OCI-LY7 (cell line): ENCODE results near the gene TEX12. TPM values are rescaled to one million over a fixed set of nuclear protein-coding genes. Genes with fewer than 3 reads are reported as not detected.

Experiments used
- BruUV-seq: library from RNA; stranded (reverse); fragments of 400-500 nt; replicated peaks from 2 replicates; lab custom pipeline; 2021; lab: Mats Ljungman, UMichigan
- CTCF ChIA-PET: fragments of 300-600 bp; sonication (Branson Sonifier 250); formaldehyde crosslinking; loops from one replicate; lab custom pipeline; 2022; ENCODE audit warnings: antibody characterized with exemption; ENCODE audit not compliant: unreplicated experiment; lab: Charles Lee
- POLR2A ChIA-PET: fragments of 300-600 bp; sonication (Branson Sonifier 250); formaldehyde crosslinking; loops from one replicate; lab custom pipeline; 2022; ENCODE audit warnings: antibody characterized with exemption; lab: Charles Lee
- DNase-seq: peaks from one replicate; pipeline ENCODE4 v3.0.0-alpha.2; 2015; ENCODE audit warnings: low spot score
- H2AFZ ChIP-seq: fragments of 200-600 bp; sonication (generic), shearing (Covaris generic); 2 replicates; pipeline ENCODE4 v1.6.1; 2014; ENCODE audit warnings: mild to moderate bottlenecking, antibody characterized with exemption, low read length, moderate library complexity
- H3K27ac ChIP-seq: fragments of 200-600 bp; sonication (generic); 2 replicates; pipeline ENCODE4 v1.5.1; 2014; ENCODE audit warnings: mixed run types, low read depth, mild to moderate bottlenecking, moderate library complexity, low read length, inconsistent platforms; ENCODE audit not compliant: poor library complexity, severe bottlenecking
- H3K36me3 ChIP-seq: fragments of 200-600 bp; sonication (generic); 2 replicates; pipeline ENCODE4 v1.6.1; 2014; ENCODE audit warnings: mild to moderate bottlenecking, antibody characterized with exemption, low read length, moderate library complexity, mixed read lengths; ENCODE audit not compliant: insufficient read depth
- H3K4me1 ChIP-seq: fragments of 200-600 bp; sonication (generic); 2 replicates; pipeline ENCODE4 v1.5.1; 2014; ENCODE audit warnings: mild to moderate bottlenecking, low read length; ENCODE audit not compliant: insufficient read depth, poor library complexity, severe bottlenecking
- H3K4me2 ChIP-seq: fragments of 200-600 bp; sonication (generic); 2 replicates; pipeline ENCODE4 v1.6.1; 2014; ENCODE audit warnings: mild to moderate bottlenecking, low read length
- H3K4me3 ChIP-seq: fragments of 200-600 bp; sonication (generic); 2 replicates; pipeline ENCODE4 v1.5.1; 2014; ENCODE audit warnings: mild to moderate bottlenecking, low read depth, low read length; ENCODE audit not compliant: poor library complexity, severe bottlenecking
- H3K79me2 ChIP-seq: fragments of 200-600 bp; sonication (generic); 2 replicates; pipeline ENCODE4 v1.6.1; 2016; ENCODE audit warnings: low read depth, mild to moderate bottlenecking, low read length, moderate library complexity, mixed read lengths; ENCODE audit not compliant: insufficient read depth
- H3K9me2 ChIP-seq: fragments of 200-600 bp; sonication (generic); 2 replicates; pipeline ENCODE4 v1.6.1; 2016; ENCODE audit warnings: mild to moderate bottlenecking, low read length, mixed read lengths; ENCODE audit not compliant: insufficient read depth
- H3K9me3 ChIP-seq: fragments of 200-600 bp; sonication (generic); 2 replicates; pipeline ENCODE4 v1.6.1; 2014; ENCODE audit warnings: mild to moderate bottlenecking, mixed run types, low read length, mixed read lengths
- H4K20me1 ChIP-seq: fragments of 200-600 bp; sonication (generic); 2 replicates; pipeline ENCODE4 v1.6.1; 2014; ENCODE audit warnings: mild to moderate bottlenecking, antibody characterized with exemption, low read length, moderate library complexity, mixed read lengths; ENCODE audit not compliant: insufficient read depth
- EZH2phosphoT487 ChIP-seq: fragments of 200-600 bp; sonication (generic); IDR thresholded peaks from 2 replicates; pipeline ENCODE4 v1.6.1; 2018; ENCODE audit warnings: low read depth, borderline replicate concordance, mild to moderate bottlenecking, mixed run types, antibody characterized with exemption, low read length, moderate library complexity, mixed read lengths
- intact Hi-C: fragments of 100-400 bp; cut with micrococcal nuclease; formaldehyde crosslinking; loops from one replicate; pipeline ENCODE4 v1.10.0; 2022; ENCODE audit not compliant: unreplicated experiment
- total RNA-seq, 2 experiments: library from RNA; depleted of rRNA in 1 of 2; stranded (reverse); fragments of >200 nt in 1 of 2; shearing (Covaris generic) in 1 of 2; gene quantifications; 2 replicates each; pipeline ENCODE4 v1.2.3, GENCODE V29; 2014 to 2022
- TF ChIP-seq, protein P1 (sequence below): fragments of 200-600 bp; sonication (generic); conservative IDR thresholded peaks from 2 replicates; pipeline ENCODE4 v1.5.1; 2014; ENCODE audit warnings: mild to moderate bottlenecking, antibody characterized with exemption, low read length, moderate library complexity, mixed read lengths

Gene TEX12
- total RNA-seq, 2 experiments from 2014 or later, result 0.44 to 0.59 TPM

DNA sequence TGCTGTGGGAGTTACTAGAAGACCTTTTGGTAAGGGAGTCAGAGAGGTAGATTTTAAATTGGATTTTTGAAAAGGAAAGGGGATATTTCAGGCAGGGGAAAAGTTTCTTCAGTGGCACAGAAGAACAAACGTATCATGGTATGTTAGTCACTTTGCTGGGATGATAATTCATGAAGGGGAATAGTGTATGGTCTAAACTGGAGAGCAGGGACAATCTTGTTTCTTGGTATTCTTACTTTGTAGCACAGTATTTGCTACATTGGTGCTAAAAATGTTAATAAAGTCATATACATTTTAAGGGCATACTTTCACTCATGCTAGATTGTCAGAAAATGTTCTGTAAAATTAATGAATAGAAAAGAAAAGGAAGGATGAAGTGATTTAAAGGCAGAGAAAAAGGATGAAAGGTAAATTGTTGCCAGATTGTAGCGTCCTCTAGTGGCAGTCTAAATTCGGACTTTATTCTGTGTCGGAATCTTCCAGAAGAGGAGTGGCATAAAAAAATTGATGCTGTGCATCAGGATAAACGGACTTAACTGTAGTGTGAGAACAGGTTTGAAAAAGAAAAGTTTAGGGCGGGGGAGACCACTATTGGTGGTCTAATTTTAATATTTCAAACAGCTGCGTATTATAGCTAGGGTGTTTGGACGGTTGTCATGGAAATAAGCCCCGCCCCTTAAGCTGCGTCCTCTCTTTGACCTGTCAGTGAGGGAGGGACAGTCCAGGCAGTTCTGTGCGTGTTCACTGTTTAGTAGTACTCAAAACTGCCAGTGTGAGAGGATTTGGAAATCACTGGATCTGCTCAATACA is 7.8 kb downstream of the TEX12 start, which contains the start of gene BCO2:
BCO2 (plus strand) TSS at position 724 of the 810 bp plus-strand sequence. CDS start 90 bp downstream, outside the sequence.
- no peaks in the 10 kb centered on the region for H3K9me3 ChIP-seq
- no peaks in the 10 kb centered on the region for H3K9me2 ChIP-seq
- no peaks in the 10 kb centered on the region for H4K20me1 ChIP-seq
- intact Hi-C loops, result loop anchor here (5.0 kb wide), 1 partner anchor 243 kb away; no protein-coding TSS in a partner anchor
- H2AFZ ChIP-seq, result no peak within 1 kb of the TSS; the same call in 1 of the 2 replicates
- DNase-seq, result peak; percentile 30
- peak within 1 kb of the TSS; percentile 64 for H3K4me2 ChIP-seq
- ChIA-PET POLR2A (no interaction called here), CTCF (no interaction called here)
- no peaks in the 10 kb centered on the region for H3K79me2 ChIP-seq
- TF ChIP-seq EZH2phosphoT487, result no peak
- TF ChIP-seq, protein P1, sequence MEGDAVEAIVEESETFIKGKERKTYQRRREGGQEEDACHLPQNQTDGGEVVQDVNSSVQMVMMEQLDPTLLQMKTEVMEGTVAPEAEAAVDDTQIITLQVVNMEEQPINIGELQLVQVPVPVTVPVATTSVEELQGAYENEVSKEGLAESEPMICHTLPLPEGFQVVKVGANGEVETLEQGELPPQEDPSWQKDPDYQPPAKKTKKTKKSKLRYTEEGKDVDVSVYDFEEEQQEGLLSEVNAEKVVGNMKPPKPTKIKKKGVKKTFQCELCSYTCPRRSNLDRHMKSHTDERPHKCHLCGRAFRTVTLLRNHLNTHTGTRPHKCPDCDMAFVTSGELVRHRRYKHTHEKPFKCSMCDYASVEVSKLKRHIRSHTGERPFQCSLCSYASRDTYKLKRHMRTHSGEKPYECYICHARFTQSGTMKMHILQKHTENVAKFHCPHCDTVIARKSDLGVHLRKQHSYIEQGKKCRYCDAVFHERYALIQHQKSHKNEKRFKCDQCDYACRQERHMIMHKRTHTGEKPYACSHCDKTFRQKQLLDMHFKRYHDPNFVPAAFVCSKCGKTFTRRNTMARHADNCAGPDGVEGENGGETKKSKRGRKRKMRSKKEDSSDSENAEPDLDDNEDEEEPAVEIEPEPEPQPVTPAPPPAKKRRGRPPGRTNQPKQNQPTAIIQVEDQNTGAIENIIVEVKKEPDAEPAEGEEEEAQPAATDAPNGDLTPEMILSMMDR, result peak; percentile 87
- no TSS peak for BruUV-seq
- H3K4me3 ChIP-seq, result peak within 1 kb of the TSS; percentile 27
- H3K36me3 ChIP-seq, result no peaks in the 10 kb centered on the region
- no peak within 1 kb of the TSS for H3K27ac ChIP-seq
- H3K4me1 ChIP-seq, result peaks cover 8% of the 10 kb centered on the region

DNA sequence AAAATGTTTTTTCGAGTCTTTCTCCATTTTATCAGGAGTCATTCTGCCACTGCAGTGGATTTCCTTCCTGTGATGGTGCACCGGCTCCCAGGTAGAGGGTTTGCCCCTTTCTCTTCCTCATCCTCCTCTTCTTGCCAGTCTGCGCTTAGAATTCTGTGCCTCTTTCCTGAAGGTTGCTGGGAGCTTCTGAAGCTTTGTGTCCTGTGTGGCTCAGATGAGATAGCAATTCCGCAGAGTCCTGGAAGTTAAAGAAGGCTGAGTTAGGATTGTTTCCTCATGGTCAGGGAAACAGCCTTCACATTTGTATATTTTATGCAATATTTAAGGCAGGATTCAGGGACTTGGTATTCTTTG is 8.4 kb downstream of the TEX12 start:
- H3K4me2 ChIP-seq, result peak overlapping the region; percentile 64
- H3K27ac ChIP-seq, result no peak overlapping the region
- CTCF ChIA-PET, result no interaction called here
- POLR2A ChIA-PET, result no interaction called here
- no peaks in the 10 kb centered on the region for H3K79me2 ChIP-seq
- peaks cover 8% of the 10 kb centered on the region for H3K4me1 ChIP-seq
- peak overlapping the region; percentile 27 for H3K4me3 ChIP-seq
- TF ChIP-seq, protein P1, result no peak
- no peak for TF ChIP-seq EZH2phosphoT487
- DNase-seq, result no peak
- BruUV-seq, result no TSS peak
- intact Hi-C loops, result loop anchor here (5.0 kb wide), 1 partner anchor 243 kb away; no protein-coding TSS in a partner anchor
- H3K9me2 ChIP-seq, result no peaks in the 10 kb centered on the region
- no peaks in the 10 kb centered on the region for H4K20me1 ChIP-seq
- no peaks in the 10 kb centered on the region for H3K9me3 ChIP-seq
- no peaks in the 10 kb centered on the region for H3K36me3 ChIP-seq
- no peak overlapping the region for H2AFZ ChIP-seq

DNA sequence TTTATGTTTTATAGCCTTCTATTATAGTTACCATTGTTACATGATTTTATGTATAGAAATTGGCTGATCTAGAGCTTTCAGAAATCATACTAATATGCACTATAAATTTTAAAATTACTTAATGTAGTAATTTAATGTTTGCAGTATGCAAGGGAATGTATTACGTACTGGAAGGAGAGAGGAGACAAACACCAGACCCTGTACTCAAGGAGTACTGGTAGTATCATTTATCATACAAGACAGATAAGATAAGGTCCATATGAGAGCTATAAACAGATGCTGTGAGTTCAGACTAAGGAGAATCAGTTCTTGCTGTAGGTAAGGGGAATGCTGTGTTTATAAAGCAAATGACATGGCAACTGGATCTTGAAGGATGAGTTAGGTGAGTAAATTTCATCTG is 8.9 kb downstream of the TEX12 start:
- no peak for TF ChIP-seq EZH2phosphoT487
- TF ChIP-seq, protein P1, result no peak
- no peak for DNase-seq
- H2AFZ ChIP-seq, result no peak overlapping the region
- no peak overlapping the region for H3K27ac ChIP-seq
- H3K4me3 ChIP-seq, result no peak overlapping the region
- no TSS peak for BruUV-seq
- H3K9me2 ChIP-seq, result no peaks in the 10 kb centered on the region
- peaks cover 8% of the 10 kb centered on the region for H3K4me1 ChIP-seq
- no peaks in the 10 kb centered on the region for H3K36me3 ChIP-seq
- intact Hi-C loops, result loop anchor here (5.0 kb wide), 1 partner anchor 244 kb away; no protein-coding TSS in a partner anchor
- CTCF ChIA-PET, result no interaction called here
- H3K79me2 ChIP-seq, result no peaks in the 10 kb centered on the region
- no peaks in the 10 kb centered on the region for H3K9me3 ChIP-seq
- H4K20me1 ChIP-seq, result no peaks in the 10 kb centered on the region
- no peak overlapping the region for H3K4me2 ChIP-seq
- POLR2A ChIA-PET, result interaction anchor here (0.6 kb wide), 1 partner anchor 240 kb away, joined by 4 read pairs; no protein-coding TSS in a partner anchor
